ENCODE measurements around the gene VAPA. TPM values are rescaled to one million over a fixed set of nuclear protein-coding genes. Genes with fewer than 3 reads are reported as not detected.

The VAPA gene
- total RNA-seq, 3 donors from 2014 or later = 240 to 333 (median 273) TPM

GRCh38 chr18:10003281-10003680, 89.5 kb downstream of the VAPA start:
- TF ChIP-seq CTCF (IDR thresholded peaks at IDR 0.05) = no peak
- no peak overlapping the region for H3K4me3 ChIP-seq
- peaks cover 10% of the 10 kb centered on the region for H3K9me3 ChIP-seq
- intact Hi-C loops (cut with DNase I, micrococcal nuclease) = loop anchor here in 1 of 2 donors (10.0 kb wide), 1 partner anchor 522 kb away; the partner anchor contains the start of gene NAPG
- no peak for ATAC-seq
- H3K4me1 ChIP-seq (ENCODE audit: low read depth) = no peaks in the 10 kb centered on the region
- DNase-seq = no peak
- no peaks in the 10 kb centered on the region for H3K36me3 ChIP-seq (ENCODE audit: low read depth)

GRCh38 chr18:10003866-10004265, 90.0 kb downstream of the VAPA start:
- no peak overlapping the region for H3K4me3 ChIP-seq
- H3K9me3 ChIP-seq = peaks cover 4% of the 10 kb centered on the region
- no peak for TF ChIP-seq CTCF (IDR thresholded peaks at IDR 0.05)
- no peaks in the 10 kb centered on the region for H3K36me3 ChIP-seq (ENCODE audit: low read depth)
- DNase-seq (no peak), ATAC-seq (no peak)
- intact Hi-C loops (cut with DNase I, micrococcal nuclease) = loop anchor here in 1 of 2 donors (10.0 kb wide), 1 partner anchor 521 kb away; the partner anchor contains the start of gene NAPG
- no peaks in the 10 kb centered on the region for H3K4me1 ChIP-seq (ENCODE audit: low read depth)

GRCh38 chr18:10006311-10006893, 92.6 kb downstream of the VAPA start:
- no peak for ATAC-seq
- peaks cover 5% of the 10 kb centered on the region for H3K4me1 ChIP-seq (ENCODE audit: low read depth)
- intact Hi-C loops (cut with DNase I, micrococcal nuclease) = loop anchor here in 1 of 2 donors (10.0 kb wide), 1 partner anchor 518 kb away; the partner anchor contains the start of gene NAPG
- no peak for TF ChIP-seq CTCF (IDR thresholded peaks at IDR 0.05)
- no peaks in the 10 kb centered on the region for H3K36me3 ChIP-seq (ENCODE audit: low read depth)
- H3K9me3 ChIP-seq = no peaks in the 10 kb centered on the region
- DNase-seq = no peak
- no peak overlapping the region for H3K4me3 ChIP-seq

- intact Hi-C loops (cut with DNase I, micrococcal nuclease) = loop anchor here in 1 of 2 donors (10.0 kb wide), 1 partner anchor 517 kb away; the partner anchor contains the start of gene NAPG
- no peak overlapping the region for H3K4me3 ChIP-seq
- DNase-seq (no peak), ATAC-seq (no peak)
- TF ChIP-seq CTCF (IDR thresholded peaks at IDR 0.05) = no peak
- no peaks in the 10 kb centered on the region for H3K9me3 ChIP-seq
- H3K36me3 ChIP-seq (ENCODE audit: low read depth) = no peaks in the 10 kb centered on the region
- H3K4me1 ChIP-seq (ENCODE audit: low read depth) = peaks cover 5% of the 10 kb centered on the region
These were observed 94.3 kb downstream of the VAPA start for GRCh38 chr18:10008006-10008647.

Other genes with a start within 250 kb of the VAPA start
- 10 to 100 TPM; 12.8 to 58.5 (median 27.4) TPM for gene RAB31, start 205.7 kb upstream of the VAPA start, total RNA-seq
- under 1 TPM in 1 of 3 donors, not detected in 2; 0.28 TPM for gene TXNDC2, start 28.0 kb upstream of the VAPA start, total RNA-seq

Data from mucosa of descending colon (tissue), 3 donors.